HG03025 (cell line): ENCODE measurements around the gene MYRIP.
"Not testable (repeated sequence)": the region's sequence is repeated elsewhere in the genome, so short reads cannot be mapped to it uniquely, and the experiment has no call there.

Experiments used
- ATAC-seq: cut with Tn5 transposase; IDR thresholded peaks from one replicate; pipeline ENCODE4 v1.9.1; 2021; ENCODE audit warnings: mild to moderate bottlenecking, moderate library complexity; ENCODE audit not compliant: unreplicated experiment, low FRiP score

MYRIP gene

GRCh38 chr3:40109641-40110490 lies 300.5 kb downstream of the MYRIP start:
- no peak for ATAC-seq

GRCh38 chr3:40116478-40117177 lies 307.2 kb downstream of the MYRIP start:
- ATAC-seq = no peak

- no peak for ATAC-seq
Measured at GRCh38 chr3:40118091-40118490, 308.7 kb downstream of the MYRIP start.

DNA sequence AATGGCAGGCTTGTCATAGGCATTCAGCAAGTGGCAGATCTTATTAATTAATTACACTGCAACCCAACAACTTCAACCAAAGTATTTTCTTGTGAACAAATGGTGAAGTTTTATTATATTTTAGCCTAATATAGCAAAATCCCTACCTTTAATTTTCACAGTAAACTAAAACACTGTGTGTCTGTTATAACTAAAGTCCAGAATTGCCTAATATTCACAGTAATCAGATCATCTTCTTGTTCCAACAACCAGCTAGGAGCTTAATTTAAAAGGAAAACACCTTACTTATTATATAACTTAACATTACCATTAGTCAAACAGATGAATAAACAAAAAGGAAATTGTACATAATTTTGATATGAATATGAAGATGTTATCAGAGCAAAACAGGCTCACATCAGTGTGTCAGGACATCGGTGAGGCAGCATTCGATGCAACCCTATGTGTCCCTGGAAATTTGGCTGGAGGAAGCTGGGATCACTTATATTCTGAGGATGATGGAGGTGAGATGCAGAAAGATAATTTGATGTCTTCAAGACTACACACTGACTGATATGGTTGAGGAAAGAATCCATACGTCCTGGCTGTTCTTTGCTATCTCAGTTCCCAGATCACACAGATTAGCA lies 310.8 kb downstream of the MYRIP start:
- no peak for ATAC-seq

GRCh38 chr3:40120806-40121205 lies 311.4 kb downstream of the MYRIP start:
- ATAC-seq = no peak

DNA sequence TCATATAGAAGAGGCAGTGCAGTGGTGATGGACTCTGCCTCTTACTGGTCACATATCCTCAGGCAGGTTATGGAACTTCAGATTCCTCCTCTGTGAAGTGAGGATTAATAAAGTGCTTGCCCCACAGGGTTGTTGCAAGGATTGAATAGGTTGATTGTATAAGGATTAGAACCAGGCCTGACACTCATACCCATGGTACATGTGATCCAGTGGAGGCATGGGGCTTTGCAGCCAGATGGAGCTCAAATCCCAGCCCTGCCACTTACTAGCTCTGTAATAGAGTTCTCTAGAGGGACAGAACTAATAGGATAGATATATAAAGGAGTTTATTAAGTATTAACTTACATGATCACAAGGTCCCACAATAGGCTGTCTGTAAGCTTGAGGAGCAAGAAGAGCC lies 315.5 kb downstream of the MYRIP start:
- ATAC-seq = no peak

DNA sequence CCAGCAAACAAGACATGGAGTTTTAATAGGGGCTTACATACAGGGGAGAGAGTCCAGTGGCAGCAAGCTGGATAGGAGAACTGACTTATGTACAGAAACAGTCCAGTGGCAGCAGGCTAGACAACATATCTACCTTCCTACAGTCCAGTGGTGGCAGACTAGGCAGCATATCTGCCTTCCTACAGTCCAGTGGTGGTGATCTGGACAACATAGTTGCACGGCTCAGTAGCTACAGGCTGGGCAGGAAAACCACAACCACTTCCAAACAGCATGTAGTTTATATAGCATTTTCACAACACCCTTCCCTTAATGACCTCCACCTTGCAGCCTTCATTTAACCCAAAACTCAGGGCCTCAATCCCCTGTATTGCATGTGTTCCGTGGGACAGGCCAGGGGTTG lies 318.8 kb downstream of the MYRIP start:
- no peak for ATAC-seq

DNA sequence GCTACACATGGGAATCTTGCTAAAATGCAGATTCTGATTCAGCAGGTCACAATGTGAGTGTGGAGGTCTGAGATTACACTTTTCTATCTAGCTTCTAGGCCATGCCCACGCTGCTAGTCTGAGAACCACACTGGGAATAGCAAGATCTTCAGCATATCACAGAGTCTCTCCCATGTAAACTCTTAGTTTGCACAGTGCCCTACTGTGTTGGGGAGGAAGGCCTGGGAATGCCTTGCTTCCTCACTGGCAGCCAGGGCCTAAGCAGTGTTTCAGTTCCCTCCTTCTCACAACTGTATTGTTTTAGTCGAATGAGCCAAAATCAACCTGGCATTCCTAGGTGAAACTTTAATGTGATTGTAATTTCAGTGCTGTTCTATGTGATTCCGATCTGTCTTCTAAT lies 320.1 kb downstream of the MYRIP start:
- no peak for ATAC-seq

- no peak for ATAC-seq
Measured at GRCh38 chr3:40129981-40130380, 320.6 kb downstream of the MYRIP start.

DNA sequence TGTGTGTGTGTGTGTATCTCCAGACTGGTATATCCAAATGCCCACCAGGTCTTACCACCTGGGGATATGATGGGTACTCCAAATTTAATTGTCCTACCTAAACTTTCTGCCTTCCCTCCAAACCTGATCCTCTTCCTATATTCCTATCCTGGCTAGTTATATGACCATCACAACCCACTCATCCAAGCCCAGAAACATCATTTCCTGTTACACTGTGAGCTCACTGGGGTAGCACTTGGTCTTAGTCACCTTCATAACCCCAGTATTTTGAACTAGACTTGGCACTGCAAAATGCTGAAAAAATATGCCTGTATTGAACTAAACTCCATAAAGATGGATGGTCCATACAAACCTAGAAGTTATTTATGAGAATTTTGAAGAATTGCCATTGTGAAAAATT lies 321.3 kb downstream of the MYRIP start:
- no peak for ATAC-seq

GRCh38 chr3:40133886-40134575 lies 324.6 kb downstream of the MYRIP start:
- not testable (repeated sequence) for ATAC-seq

DNA sequence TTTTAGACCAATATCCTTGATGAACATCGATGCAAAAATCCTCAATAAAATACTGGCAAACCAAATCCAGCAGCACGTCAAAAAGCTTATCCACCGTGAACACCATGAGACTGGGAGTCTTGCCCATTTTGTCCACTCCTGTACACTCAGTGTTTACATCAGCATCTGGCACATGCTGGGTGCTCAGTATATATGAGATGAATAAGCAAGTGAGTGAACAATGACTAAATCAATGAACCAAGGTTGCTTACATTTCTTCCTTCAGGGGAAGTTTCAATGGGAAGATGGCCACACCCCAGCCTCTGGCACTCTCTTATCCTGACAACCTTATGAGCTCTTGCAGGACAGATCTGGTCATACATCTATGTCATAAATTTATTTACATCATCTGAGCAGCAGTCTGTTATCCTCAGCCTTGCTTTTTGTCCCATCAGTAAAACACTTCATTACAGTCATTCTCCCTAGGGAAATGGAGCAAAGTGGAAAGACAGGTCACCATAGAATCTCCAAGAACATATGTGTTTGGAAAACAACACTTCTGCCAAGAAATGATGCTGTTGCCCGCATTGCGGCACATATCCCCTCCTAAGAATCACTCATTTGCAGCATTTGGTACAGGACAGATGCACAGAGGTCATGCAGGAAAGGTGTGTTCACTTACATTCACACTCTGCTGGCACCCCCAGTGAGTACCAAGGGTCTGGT lies 328.3 kb downstream of the MYRIP start:
- no peak for ATAC-seq

DNA sequence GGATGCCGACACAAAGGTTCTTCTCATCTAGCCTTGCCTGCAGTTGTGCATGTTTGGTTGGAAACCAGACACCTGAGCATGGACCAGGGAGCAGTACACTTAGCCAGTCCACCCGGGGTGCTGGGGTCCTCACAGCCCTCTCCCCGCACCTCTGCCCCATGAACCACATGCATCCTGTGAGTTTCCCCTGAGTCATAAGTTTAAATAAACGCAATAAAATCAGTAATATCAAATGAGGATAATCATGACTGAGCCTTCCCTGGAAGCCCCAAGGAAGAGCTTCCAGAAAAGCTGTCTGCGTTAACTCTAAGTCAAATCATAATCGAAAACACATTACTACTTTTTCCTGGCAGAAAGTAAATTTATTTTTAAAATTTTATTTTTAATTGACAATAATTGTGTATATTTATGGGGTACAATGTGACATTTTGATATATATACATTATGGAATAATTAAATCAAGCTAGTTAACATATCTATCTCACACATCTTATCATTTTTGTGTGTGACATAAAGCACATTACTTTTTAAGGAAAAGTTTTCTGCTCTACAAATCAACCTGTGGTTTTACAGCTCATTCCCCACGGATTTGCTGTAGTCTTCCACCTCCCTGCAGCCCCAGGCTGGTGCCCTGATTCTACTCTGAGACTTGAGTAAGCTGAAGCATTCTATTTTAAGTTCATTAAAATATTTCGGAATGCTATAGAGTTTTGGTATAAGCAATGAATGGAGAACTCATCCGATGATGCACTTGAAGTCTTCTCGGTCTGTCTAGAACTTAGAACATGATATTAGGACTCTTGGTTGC lies 334.1 kb downstream of the MYRIP start:
- ATAC-seq = no peak

GRCh38 chr3:40148827-40149226 lies 339.4 kb downstream of the MYRIP start:
- ATAC-seq = no peak

- no peak for ATAC-seq
Measured at GRCh38 chr3:40152482-40153133, 343.2 kb downstream of the MYRIP start.

GRCh38 chr3:40160933-40161332 lies 351.5 kb downstream of the MYRIP start:
- ATAC-seq = no peak

- no peak for ATAC-seq
Measured at GRCh38 chr3:40162616-40163015, 353.2 kb downstream of the MYRIP start.

DNA sequence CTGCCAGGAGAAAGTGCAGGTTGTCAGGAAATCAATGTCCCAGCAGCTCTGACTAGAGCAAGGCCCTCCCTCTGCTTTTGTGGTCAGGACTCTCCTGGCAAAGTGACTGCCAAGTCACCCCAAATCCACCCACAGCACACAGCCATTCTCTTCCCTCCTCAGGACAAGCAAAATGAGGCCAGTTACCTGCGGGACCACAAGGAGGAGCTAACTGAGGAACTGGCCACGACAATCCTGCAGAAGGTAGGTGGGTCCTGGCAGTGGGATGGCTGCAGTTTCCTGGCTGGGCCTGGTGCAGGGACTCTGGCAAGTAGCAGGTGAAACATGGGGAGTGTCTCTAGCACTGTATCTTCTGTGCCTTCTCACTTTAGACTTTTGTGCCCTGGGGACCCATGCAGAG lies 357.6 kb downstream of the MYRIP start:
- no peak for ATAC-seq

GRCh38 chr3:40167958-40168357 lies 358.5 kb downstream of the MYRIP start:
- ATAC-seq = no peak
